Loucy (cell line): ENCODE results near the gene HS3ST5.

ENCODE experiments used
- H2AFZ ChIP-seq: fragments of 200-600 bp; sonication (generic); 2 replicates; pipeline ENCODE4 v1.6.0; 2016; ENCODE audit warnings: antibody characterized with exemption, mild to moderate bottlenecking, low read length, moderate library complexity
- H3F3A ChIP-seq: fragments of 200-600 bp; 2 replicates; pipeline ENCODE4 v1.6.0; 2016; ENCODE audit warnings: antibody characterized with exemption, low read depth, mild to moderate bottlenecking
- H3K27me3 ChIP-seq: fragments of 200-600 bp; sonication (generic); 2 replicates; pipeline ENCODE4 v1.6.1; 2014; ENCODE audit warnings: low read length, mild to moderate bottlenecking; ENCODE audit not compliant: insufficient read depth, poor library complexity, severe bottlenecking
- H3K36me3 ChIP-seq: fragments of 200-600 bp; sonication (generic); 2 replicates; pipeline ENCODE4 v1.6.1; 2016; ENCODE audit warnings: low read length; ENCODE audit not compliant: insufficient read depth
- H3K4me1 ChIP-seq: fragments of 200-600 bp; sonication (generic); 2 replicates; pipeline ENCODE4 v1.5.1; 2014; ENCODE audit warnings: low read length, mild to moderate bottlenecking; ENCODE audit not compliant: insufficient read depth, poor library complexity, severe bottlenecking
- H3K4me2 ChIP-seq: fragments of 200-600 bp; sonication (generic); 2 replicates; pipeline ENCODE4 v1.6.0; 2014; ENCODE audit warnings: antibody characterized with exemption, low read length, low read depth, mild to moderate bottlenecking; ENCODE audit not compliant: poor library complexity, severe bottlenecking
- H3K4me3 ChIP-seq: fragments of 200-600 bp; sonication (generic); 2 replicates; pipeline ENCODE4 v1.5.1; 2014; ENCODE audit warnings: low read length, mild to moderate bottlenecking, mixed read lengths; ENCODE audit not compliant: poor library complexity, severe bottlenecking
- H3K79me2 ChIP-seq: fragments of 200-600 bp; sonication (generic); 2 replicates; pipeline ENCODE4 v1.6.1; 2014; ENCODE audit warnings: low read length; ENCODE audit not compliant: insufficient read depth
- H3K9ac ChIP-seq: fragments of 200-600 bp; sonication (generic); 2 replicates; pipeline ENCODE4 v1.6.0; 2014; ENCODE audit warnings: mild to moderate bottlenecking, low read depth, low read length, moderate library complexity; ENCODE audit not compliant: poor library complexity, severe bottlenecking
- H3K9me2 ChIP-seq: fragments of 200-600 bp; sonication (generic); replicated peaks from 2 replicates; pipeline ENCODE4 v1.6.1; 2016; ENCODE audit warnings: low read depth, low read length, mixed read lengths
- H3K9me3 ChIP-seq: fragments of 200-600 bp; sonication (generic); 2 replicates; pipeline ENCODE4 v1.6.1; 2014; ENCODE audit warnings: mild to moderate bottlenecking, antibody characterized with exemption, low read length, low read depth; ENCODE audit not compliant: insufficient read depth
- H4K20me1 ChIP-seq: fragments of 200-600 bp; sonication (generic); 2 replicates; pipeline ENCODE4 v1.6.0; 2014; ENCODE audit warnings: antibody characterized with exemption, low read length, mild to moderate bottlenecking; ENCODE audit not compliant: insufficient read depth, poor library complexity, severe bottlenecking
- EZH2phosphoT487 ChIP-seq: fragments of 200-600 bp; IDR thresholded peaks from 2 replicates; pipeline ENCODE4 v1.6.1; 2018; ENCODE audit warnings: antibody characterized with exemption, mild to moderate bottlenecking, moderate library complexity, borderline replicate concordance
- TF ChIP-seq, protein P1 (sequence below): fragments of 200-600 bp; sonication (generic); conservative IDR thresholded peaks from 2 replicates; pipeline ENCODE4 v1.5.1; 2014; ENCODE audit warnings: mild to moderate bottlenecking, antibody characterized with exemption, low read length

The HS3ST5 gene

DNA sequence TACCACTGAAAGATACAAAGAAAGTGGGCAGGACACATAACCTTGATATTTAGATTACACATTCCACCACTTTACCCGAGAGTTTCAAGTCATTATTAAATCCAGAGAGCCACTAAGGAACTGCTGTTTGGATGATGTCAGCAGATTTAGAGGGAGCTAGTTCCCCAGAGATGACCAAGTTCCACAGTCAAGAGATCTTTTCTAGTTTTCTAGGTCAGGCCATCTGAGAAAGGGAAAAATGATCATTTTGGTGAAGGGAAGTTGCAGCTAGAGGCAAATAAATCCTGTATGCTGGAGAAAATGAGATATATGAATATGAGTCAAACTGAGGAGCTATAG is 147.8 kb downstream of the HS3ST5 start:
- Histone ChIP-seq H3K36me3 (no peaks in the 10 kb centered on the region), H3K9me3 (no peaks in the 10 kb centered on the region), H3K4me1 (no peaks in the 10 kb centered on the region), H3K9me2 (no peaks in the 10 kb centered on the region), H3K79me2 (no peaks in the 10 kb centered on the region), H3K9ac (no peak overlapping the region), H3K4me2 (no peak overlapping the region), H2AFZ (no peak overlapping the region), H3F3A (no peaks in the 10 kb centered on the region), H3K27me3 (no peaks in the 10 kb centered on the region), H3K4me3 (no peak overlapping the region), H4K20me1 (no peaks in the 10 kb centered on the region)
- no peak for TF ChIP-seq EZH2phosphoT487
- TF ChIP-seq, protein P1, sequence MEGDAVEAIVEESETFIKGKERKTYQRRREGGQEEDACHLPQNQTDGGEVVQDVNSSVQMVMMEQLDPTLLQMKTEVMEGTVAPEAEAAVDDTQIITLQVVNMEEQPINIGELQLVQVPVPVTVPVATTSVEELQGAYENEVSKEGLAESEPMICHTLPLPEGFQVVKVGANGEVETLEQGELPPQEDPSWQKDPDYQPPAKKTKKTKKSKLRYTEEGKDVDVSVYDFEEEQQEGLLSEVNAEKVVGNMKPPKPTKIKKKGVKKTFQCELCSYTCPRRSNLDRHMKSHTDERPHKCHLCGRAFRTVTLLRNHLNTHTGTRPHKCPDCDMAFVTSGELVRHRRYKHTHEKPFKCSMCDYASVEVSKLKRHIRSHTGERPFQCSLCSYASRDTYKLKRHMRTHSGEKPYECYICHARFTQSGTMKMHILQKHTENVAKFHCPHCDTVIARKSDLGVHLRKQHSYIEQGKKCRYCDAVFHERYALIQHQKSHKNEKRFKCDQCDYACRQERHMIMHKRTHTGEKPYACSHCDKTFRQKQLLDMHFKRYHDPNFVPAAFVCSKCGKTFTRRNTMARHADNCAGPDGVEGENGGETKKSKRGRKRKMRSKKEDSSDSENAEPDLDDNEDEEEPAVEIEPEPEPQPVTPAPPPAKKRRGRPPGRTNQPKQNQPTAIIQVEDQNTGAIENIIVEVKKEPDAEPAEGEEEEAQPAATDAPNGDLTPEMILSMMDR, result no peak

DNA sequence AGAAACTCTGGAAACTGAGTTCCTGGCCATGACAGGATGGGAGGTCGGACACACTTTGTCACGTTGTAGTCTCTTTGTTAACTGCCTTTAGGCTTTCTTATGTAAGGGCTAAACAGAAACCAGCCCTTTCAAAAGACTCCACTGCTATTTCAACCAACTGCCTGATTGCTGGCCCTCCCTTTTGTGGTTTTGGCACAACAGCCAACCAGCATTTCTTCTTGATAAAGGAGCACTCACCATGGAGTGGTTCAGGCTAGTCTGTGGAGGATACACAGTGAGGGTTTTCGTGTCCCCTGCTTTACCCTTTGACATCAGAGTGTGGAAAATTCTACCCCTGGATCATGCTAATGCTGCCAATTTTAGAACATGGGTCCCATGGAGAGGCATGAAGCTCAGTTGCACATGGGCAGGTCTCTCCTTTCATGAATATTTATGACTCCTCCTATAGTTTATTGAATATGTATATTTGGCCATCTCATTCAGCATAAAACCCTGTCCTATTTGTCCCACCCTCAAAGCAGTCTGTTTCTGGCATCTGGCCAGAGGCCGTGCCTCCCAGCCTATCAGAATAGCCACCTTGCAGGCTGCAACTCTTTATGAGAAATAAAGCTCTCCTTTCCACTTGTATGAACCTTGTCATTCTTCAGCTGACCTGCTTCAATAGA is 148.3 kb downstream of the HS3ST5 start:
- no peaks in the 10 kb centered on the region for H3K4me1 ChIP-seq
- H4K20me1 ChIP-seq, result no peaks in the 10 kb centered on the region
- no peaks in the 10 kb centered on the region for H3K27me3 ChIP-seq
- H2AFZ ChIP-seq, result no peak overlapping the region
- no peak for TF ChIP-seq EZH2phosphoT487
- TF ChIP-seq, protein P1, result no peak
- H3K9ac ChIP-seq, result no peak overlapping the region
- H3K9me3 ChIP-seq, result no peaks in the 10 kb centered on the region
- no peaks in the 10 kb centered on the region for H3K79me2 ChIP-seq
- no peaks in the 10 kb centered on the region for H3K36me3 ChIP-seq
- no peaks in the 10 kb centered on the region for H3K9me2 ChIP-seq
- no peaks in the 10 kb centered on the region for H3F3A ChIP-seq
- H3K4me2 ChIP-seq, result peak overlapping the region; percentile 39
- H3K4me3 ChIP-seq, result no peak overlapping the region

DNA sequence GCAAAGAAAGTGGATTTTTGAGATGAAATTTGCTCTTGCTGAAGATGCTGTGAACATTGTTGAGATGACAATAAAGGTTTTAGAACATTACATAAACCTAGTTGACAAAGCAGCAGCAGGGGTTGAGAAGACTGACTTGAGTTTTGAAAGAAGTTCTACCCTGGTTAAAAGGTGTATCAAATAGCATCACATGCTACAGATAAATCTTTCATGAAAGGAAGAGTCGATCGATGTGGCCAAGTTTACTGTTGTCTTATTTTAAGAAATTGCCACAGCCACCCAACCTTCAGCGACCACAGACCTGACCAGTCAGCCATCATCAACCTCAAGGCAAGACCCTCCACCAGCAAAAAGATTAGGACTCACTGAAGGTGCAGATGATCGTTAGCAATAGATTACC is 155.3 kb downstream of the HS3ST5 start:
- no peaks in the 10 kb centered on the region for H3K9me2 ChIP-seq
- H3K9me3 ChIP-seq, result no peaks in the 10 kb centered on the region; the same call in 1 of the 2 replicates
- H3K36me3 ChIP-seq, result no peaks in the 10 kb centered on the region
- no peaks in the 10 kb centered on the region for H4K20me1 ChIP-seq
- H2AFZ ChIP-seq, result no peak overlapping the region
- no peak overlapping the region for H3K4me2 ChIP-seq
- H3K9ac ChIP-seq, result no peak overlapping the region
- no peak overlapping the region for H3K4me3 ChIP-seq
- H3K27me3 ChIP-seq, result no peaks in the 10 kb centered on the region
- no peaks in the 10 kb centered on the region for H3K79me2 ChIP-seq
- TF ChIP-seq EZH2phosphoT487, result no peak
- TF ChIP-seq, protein P1, result no peak
- no peaks in the 10 kb centered on the region for H3F3A ChIP-seq
- no peaks in the 10 kb centered on the region for H3K4me1 ChIP-seq
